ENCODE data around the gene ARHGAP22. TPM values are rescaled to one million over a fixed set of nuclear protein-coding genes. Genes with fewer than 3 reads are reported as not detected.

The ARHGAP22 gene
- total RNA-seq, 1 experiment from 2014 or later = 1.8 TPM

DNA sequence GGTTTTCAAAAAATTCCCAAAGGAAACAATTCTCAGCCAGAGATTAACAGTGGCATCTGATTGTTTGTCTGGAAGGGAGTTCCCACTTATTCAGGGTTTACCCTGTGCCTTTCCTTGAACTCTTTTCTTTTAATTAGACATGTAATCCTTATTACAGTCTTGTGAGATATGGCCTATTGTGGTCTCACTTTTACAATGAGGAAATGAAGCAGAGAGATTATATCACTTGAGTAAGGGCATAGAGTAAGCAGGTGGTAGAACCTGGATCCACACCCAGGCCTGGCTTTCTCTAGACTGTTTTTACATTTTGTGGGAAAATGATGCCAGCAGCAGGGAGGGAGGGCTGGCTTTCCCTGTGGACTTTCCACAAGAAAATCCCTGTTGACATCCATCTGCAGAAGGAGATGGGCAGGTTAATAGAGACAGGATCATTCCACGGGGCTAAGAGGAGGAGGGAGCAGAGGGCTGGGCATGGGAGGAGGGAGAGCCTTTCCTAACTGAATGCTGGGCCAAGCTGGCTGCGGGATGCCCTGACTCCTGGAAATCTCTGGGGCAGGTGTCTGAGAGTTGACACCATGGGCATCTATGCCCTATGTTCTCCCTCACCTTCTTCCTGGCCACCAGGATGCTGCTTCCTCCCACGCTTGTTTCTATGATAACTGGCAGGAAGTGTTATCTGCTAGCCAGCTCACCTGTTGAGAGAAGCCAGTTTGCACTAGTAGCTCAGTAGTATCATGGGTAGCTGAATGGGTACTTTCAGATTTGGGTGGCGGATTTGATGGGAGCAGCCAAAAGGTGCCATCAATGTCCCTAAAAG lies 28.7 kb upstream of the ARHGAP22 start:
- peaks cover 6% of the 10 kb centered on the region; the same call in 1 of the 2 replicates for H3K27me3 ChIP-seq (ENCODE audit: control insufficient read depth, insufficient read depth, low read length)
- TF ChIP-seq SIN3A (IDR thresholded peaks at IDR 0.05; ENCODE audit: borderline replicate concordance, insufficient read depth, low read depth, low read length) = no peak
- TF ChIP-seq, protein P1, sequence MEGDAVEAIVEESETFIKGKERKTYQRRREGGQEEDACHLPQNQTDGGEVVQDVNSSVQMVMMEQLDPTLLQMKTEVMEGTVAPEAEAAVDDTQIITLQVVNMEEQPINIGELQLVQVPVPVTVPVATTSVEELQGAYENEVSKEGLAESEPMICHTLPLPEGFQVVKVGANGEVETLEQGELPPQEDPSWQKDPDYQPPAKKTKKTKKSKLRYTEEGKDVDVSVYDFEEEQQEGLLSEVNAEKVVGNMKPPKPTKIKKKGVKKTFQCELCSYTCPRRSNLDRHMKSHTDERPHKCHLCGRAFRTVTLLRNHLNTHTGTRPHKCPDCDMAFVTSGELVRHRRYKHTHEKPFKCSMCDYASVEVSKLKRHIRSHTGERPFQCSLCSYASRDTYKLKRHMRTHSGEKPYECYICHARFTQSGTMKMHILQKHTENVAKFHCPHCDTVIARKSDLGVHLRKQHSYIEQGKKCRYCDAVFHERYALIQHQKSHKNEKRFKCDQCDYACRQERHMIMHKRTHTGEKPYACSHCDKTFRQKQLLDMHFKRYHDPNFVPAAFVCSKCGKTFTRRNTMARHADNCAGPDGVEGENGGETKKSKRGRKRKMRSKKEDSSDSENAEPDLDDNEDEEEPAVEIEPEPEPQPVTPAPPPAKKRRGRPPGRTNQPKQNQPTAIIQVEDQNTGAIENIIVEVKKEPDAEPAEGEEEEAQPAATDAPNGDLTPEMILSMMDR (IDR thresholded peaks at IDR 0.05) = no peak
- no peak for TF ChIP-seq POLR2AphosphoS5 (IDR thresholded peaks at IDR 0.05; ENCODE audit: low read depth, low read length)
- no peak for TF ChIP-seq TCF7L2 (IDR thresholded peaks at IDR 0.05; ENCODE audit: low read depth, low read length)
- TF ChIP-seq, protein P2, sequence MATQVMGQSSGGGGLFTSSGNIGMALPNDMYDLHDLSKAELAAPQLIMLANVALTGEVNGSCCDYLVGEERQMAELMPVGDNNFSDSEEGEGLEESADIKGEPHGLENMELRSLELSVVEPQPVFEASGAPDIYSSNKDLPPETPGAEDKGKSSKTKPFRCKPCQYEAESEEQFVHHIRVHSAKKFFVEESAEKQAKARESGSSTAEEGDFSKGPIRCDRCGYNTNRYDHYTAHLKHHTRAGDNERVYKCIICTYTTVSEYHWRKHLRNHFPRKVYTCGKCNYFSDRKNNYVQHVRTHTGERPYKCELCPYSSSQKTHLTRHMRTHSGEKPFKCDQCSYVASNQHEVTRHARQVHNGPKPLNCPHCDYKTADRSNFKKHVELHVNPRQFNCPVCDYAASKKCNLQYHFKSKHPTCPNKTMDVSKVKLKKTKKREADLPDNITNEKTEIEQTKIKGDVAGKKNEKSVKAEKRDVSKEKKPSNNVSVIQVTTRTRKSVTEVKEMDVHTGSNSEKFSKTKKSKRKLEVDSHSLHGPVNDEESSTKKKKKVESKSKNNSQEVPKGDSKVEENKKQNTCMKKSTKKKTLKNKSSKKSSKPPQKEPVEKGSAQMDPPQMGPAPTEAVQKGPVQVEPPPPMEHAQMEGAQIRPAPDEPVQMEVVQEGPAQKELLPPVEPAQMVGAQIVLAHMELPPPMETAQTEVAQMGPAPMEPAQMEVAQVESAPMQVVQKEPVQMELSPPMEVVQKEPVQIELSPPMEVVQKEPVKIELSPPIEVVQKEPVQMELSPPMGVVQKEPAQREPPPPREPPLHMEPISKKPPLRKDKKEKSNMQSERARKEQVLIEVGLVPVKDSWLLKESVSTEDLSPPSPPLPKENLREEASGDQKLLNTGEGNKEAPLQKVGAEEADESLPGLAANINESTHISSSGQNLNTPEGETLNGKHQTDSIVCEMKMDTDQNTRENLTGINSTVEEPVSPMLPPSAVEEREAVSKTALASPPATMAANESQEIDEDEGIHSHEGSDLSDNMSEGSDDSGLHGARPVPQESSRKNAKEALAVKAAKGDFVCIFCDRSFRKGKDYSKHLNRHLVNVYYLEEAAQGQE (IDR thresholded peaks at IDR 0.05; ENCODE audit: insufficient read depth in 1 of 2, low read depth in 2 of 2, low read length in 1 of 2) = no peak
- intact Hi-C loops (cut with micrococcal nuclease; ENCODE audit: unreplicated experiment) = no loop called here
- no peaks in the 10 kb centered on the region for H3K36me3 ChIP-seq (ENCODE audit: control insufficient read depth, insufficient read depth, low read length)
- no peak overlapping the region for H3K4me3 ChIP-seq (ENCODE audit: low read depth in 2 of 2, low read length in 2 of 2)
- H3K27ac ChIP-seq (ENCODE audit: low read length) = no peak overlapping the region
- H3K9me3 ChIP-seq (ENCODE audit: control insufficient read depth, insufficient read depth, low read depth, low read length) = no peaks in the 10 kb centered on the region
- DNase-seq (ENCODE audit: low read depth, low spot score) = no peak
- ChIA-PET POLR2A (no interaction called here), CTCF (interaction anchor here (0.6 kb wide), 1 partner anchor 28 kb away, joined by 5 read pairs; no protein-coding TSS in a partner anchor)
- no TSS peak for BruUV-seq (replicated peaks)
- in situ Hi-C loops (cut with HindIII; ENCODE audit: low pct_unique_long_range_greater_than_20kb, low sequenced_read_pairs) = no loop called here
- no peaks in the 10 kb centered on the region for H3K4me1 ChIP-seq (ENCODE audit: control insufficient read depth, insufficient read depth, low read length)
- no peak for ATAC-seq

DNA sequence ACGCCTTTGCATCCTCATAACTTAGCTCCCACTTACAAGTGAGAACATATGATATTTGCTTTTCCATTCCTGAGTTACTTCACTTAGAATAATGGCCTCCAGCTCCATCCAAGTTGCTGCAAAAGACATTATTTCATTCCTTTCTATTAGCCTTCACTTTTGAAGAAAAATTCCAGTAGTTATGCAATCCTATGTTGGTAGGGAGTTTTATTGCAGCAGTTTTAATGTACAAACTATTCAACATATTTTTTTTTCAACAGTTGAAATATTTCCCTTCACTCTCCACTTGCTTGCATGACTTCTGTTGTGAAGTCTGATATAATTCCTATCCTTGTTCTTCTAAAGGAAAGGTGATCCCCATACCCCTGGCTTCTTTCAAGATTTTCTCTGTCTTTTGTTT lies 27.3 kb upstream of the ARHGAP22 start:
- ChIA-PET POLR2A (no interaction called here), CTCF (no interaction called here)
- Histone ChIP-seq H3K27me3 (ENCODE audit: control insufficient read depth, insufficient read depth, low read length) (peaks cover 6% of the 10 kb centered on the region; the same call in 1 of the 2 replicates), H3K36me3 (ENCODE audit: control insufficient read depth, insufficient read depth, low read length) (no peaks in the 10 kb centered on the region), H3K27ac (ENCODE audit: low read length) (no peak overlapping the region), H3K4me1 (ENCODE audit: control insufficient read depth, insufficient read depth, low read length) (no peaks in the 10 kb centered on the region), H3K9me3 (ENCODE audit: control insufficient read depth, insufficient read depth, low read depth, low read length) (no peaks in the 10 kb centered on the region), H3K4me3 (ENCODE audit: low read depth in 2 of 2, low read length in 2 of 2) (no peak overlapping the region)
- TF ChIP-seq, protein P2 (IDR thresholded peaks at IDR 0.05; ENCODE audit: insufficient read depth in 1 of 2, low read depth in 2 of 2, low read length in 1 of 2) = no peak
- TF ChIP-seq, protein P1 (IDR thresholded peaks at IDR 0.05) = no peak
- TF ChIP-seq POLR2AphosphoS5 (IDR thresholded peaks at IDR 0.05; ENCODE audit: low read depth, low read length) = no peak
- no peak for TF ChIP-seq SIN3A (IDR thresholded peaks at IDR 0.05; ENCODE audit: borderline replicate concordance, insufficient read depth, low read depth, low read length)
- TF ChIP-seq TCF7L2 (IDR thresholded peaks at IDR 0.05; ENCODE audit: low read depth, low read length) = no peak
- intact Hi-C loops (cut with micrococcal nuclease; ENCODE audit: unreplicated experiment) = no loop called here
- DNase-seq (ENCODE audit: low read depth, low spot score) (no peak), ATAC-seq (no peak)
- no TSS peak for BruUV-seq (replicated peaks)
- in situ Hi-C loops (cut with HindIII; ENCODE audit: low pct_unique_long_range_greater_than_20kb, low sequenced_read_pairs) = no loop called here
